ENCODE measurements around the gene NHLH1. TPM values are rescaled to one million over a fixed set of nuclear protein-coding genes. Genes with fewer than 3 reads are reported as not detected.

Gene NHLH1
- total RNA-seq, 1 donor from 2014 or later = not detected

DNA sequence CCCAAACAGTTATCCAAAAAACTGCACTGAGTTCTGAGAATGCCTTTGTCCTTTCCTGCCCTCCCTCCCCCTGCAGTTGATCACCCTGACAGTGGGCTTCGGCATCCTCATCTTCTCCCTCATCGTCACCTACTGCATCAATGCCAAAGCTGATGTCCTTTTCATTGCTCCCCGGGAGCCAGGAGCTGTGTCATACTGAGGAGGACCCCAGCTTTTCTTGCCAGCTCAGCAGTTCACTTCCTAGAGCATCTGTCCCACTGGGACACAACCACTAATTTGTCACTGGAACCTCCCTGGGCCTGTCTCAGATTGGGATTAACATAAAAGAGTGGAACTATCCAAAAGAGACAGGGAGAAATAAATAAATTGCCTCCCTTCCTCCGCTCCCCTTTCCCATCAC is 8.8 kb upstream of the NHLH1 start:
- Histone ChIP-seq H3K27me3 (no peaks in the 10 kb centered on the region), H3K9me3 (no peaks in the 10 kb centered on the region), H3K36me3 (peaks cover 70% of the 10 kb centered on the region), H3K27ac (no peak overlapping the region), H3K4me1 (no peaks in the 10 kb centered on the region), H3K4me3 (no peak overlapping the region)
- intact Hi-C loops (cut with DNase I) = no loop called here
- TF ChIP-seq, protein P1, sequence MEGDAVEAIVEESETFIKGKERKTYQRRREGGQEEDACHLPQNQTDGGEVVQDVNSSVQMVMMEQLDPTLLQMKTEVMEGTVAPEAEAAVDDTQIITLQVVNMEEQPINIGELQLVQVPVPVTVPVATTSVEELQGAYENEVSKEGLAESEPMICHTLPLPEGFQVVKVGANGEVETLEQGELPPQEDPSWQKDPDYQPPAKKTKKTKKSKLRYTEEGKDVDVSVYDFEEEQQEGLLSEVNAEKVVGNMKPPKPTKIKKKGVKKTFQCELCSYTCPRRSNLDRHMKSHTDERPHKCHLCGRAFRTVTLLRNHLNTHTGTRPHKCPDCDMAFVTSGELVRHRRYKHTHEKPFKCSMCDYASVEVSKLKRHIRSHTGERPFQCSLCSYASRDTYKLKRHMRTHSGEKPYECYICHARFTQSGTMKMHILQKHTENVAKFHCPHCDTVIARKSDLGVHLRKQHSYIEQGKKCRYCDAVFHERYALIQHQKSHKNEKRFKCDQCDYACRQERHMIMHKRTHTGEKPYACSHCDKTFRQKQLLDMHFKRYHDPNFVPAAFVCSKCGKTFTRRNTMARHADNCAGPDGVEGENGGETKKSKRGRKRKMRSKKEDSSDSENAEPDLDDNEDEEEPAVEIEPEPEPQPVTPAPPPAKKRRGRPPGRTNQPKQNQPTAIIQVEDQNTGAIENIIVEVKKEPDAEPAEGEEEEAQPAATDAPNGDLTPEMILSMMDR (IDR thresholded peaks at IDR 0.05) = no peak
- DNase-seq (no peak), ATAC-seq (no peak)

DNA sequence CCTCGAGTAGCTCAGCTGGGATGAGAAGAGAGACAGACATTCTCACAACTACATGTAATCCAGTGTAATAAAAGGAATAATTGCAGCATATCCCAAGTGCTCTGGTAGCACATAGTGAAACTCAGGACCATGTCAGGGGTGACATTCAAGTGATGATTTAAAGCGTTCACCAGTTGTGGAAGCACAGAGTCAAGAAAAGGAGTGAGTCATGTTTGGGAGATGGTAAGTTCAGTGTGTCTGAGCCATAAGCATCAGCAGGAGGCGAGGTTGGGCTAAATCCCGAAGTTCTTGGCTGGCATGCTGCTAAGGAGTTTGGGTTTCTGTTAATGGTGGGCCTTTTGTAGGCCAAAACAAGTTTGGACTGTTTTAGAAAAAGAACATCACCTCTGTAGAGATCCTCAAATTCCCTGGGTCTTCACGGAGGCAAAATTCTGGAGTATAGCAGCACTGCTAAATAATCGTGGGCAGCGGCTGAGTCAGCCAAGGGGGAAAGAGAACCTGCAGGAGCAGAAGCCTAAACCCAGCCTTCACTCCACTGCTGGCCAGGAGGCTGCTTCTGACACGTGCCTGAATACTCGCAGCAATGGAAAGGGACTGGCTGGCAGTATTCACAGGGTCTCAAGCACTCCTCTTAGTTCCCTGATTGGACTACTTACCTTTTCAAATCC is 7.2 kb upstream of the NHLH1 start:
- TF ChIP-seq, protein P1 (IDR thresholded peaks at IDR 0.05) = no peak
- DNase-seq (no peak), ATAC-seq (no peak)
- Histone ChIP-seq H3K27ac (no peak overlapping the region), H3K4me3 (no peak overlapping the region), H3K27me3 (no peaks in the 10 kb centered on the region), H3K36me3 (peaks cover 54% of the 10 kb centered on the region), H3K9me3 (no peaks in the 10 kb centered on the region), H3K4me1 (no peaks in the 10 kb centered on the region)
- intact Hi-C loops (cut with DNase I) = no loop called here

DNA sequence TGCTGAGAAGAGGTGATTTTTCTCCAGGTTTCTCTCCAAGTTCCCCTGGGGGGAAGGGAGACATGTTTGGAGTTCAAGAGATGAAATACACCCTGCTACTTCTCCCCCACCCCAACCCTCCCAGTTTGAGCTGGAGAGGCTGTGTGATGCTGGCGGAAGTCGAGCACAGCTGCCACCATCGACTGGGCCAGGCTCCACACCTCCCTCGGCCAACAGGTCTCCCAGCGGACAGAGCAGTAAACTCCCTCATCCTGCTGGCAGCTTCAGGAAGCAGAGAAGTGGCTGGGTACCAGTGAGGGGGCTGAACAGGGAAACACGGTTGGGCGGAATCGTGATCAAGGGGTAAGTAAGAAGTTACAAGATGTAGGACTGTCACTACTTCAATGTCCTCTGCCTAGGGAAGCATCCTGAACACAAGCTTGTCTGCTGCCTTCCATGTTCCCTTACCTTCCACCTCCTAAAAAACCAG is 6.6 kb upstream of the NHLH1 start:
- Histone ChIP-seq H3K36me3 (peaks cover 48% of the 10 kb centered on the region), H3K9me3 (no peaks in the 10 kb centered on the region), H3K4me1 (no peaks in the 10 kb centered on the region), H3K27ac (no peak overlapping the region), H3K4me3 (no peak overlapping the region), H3K27me3 (no peaks in the 10 kb centered on the region)
- no peak for ATAC-seq
- DNase-seq = no peak
- intact Hi-C loops (cut with DNase I) = no loop called here
- TF ChIP-seq, protein P1 (IDR thresholded peaks at IDR 0.05) = no peak

DNA sequence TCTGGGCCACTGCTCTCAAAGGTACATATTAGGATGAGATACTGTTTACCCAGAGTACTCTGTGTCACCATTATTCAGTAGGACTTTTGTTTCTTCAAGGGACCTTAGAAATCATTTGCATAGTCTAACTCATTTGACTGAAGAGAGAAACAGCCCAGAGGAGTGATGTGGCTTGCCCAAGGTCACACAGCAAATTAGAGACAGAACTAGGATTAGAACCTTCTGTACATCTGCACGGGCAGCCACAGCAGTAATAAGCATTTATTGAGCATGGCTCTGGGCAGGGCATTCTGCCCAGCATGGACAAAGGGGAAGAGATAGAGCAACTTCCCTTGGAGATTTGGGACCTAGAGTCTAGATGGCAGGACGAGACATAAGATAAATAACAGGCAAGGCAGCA is 5.7 kb upstream of the NHLH1 start:
- DNase-seq = no peak
- Histone ChIP-seq H3K4me1 (no peaks in the 10 kb centered on the region), H3K36me3 (peaks cover 39% of the 10 kb centered on the region), H3K27ac (no peak overlapping the region), H3K9me3 (no peaks in the 10 kb centered on the region), H3K27me3 (no peaks in the 10 kb centered on the region), H3K4me3 (no peak overlapping the region)
- no peak for ATAC-seq
- TF ChIP-seq, protein P1 (IDR thresholded peaks at IDR 0.05) = no peak
- intact Hi-C loops (cut with DNase I) = no loop called here

DNA sequence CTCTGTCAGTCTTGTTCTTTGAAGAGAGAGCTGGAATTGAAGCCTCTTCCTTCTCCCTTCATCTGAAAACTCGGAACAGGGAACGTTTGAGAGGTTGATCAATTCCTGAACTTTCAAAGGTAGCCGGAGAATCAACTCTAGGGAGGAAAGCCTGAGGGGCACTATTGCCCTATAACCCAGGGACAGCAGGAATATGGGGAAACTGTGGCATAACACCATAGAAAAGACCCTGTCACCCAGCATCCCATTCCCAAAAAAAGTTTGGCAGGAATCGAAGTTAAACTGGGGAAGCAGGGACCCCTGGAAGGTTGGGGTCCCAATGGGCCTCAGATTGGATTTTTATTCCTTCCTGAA is 5.1 kb upstream of the NHLH1 start:
- peaks cover 33% of the 10 kb centered on the region for H3K36me3 ChIP-seq
- DNase-seq (no peak), ATAC-seq (no peak)
- intact Hi-C loops (cut with DNase I) = no loop called here
- H3K27me3 ChIP-seq = no peaks in the 10 kb centered on the region
- H3K9me3 ChIP-seq = no peaks in the 10 kb centered on the region
- H3K27ac ChIP-seq = no peak overlapping the region
- TF ChIP-seq, protein P1 (IDR thresholded peaks at IDR 0.05) = no peak
- no peak overlapping the region for H3K4me3 ChIP-seq
- no peaks in the 10 kb centered on the region for H3K4me1 ChIP-seq
